OCI-LY1 (cell line): Measurements from ENCODE around the gene M1AP.

Source experiments
- EZH2 ChIP-seq: fragments of 200-600 bp; sonication (generic), shearing (Covaris generic); IDR thresholded peaks from 2 replicates; pipeline ENCODE4 v1.8.0; 2017; ENCODE audit warnings: borderline replicate concordance, mixed run types, mild to moderate bottlenecking, antibody characterized with exemption, low read length, moderate library complexity, mixed read lengths
- TF ChIP-seq, protein P1 (sequence below): fragments of 200-600 bp; sonication (generic), shearing (Covaris generic); IDR thresholded peaks from 2 replicates; pipeline ENCODE4 v1.5.1; 2017; ENCODE audit warnings: mild to moderate bottlenecking, antibody characterized with exemption, low read length, moderate library complexity, mixed read lengths

DNA sequence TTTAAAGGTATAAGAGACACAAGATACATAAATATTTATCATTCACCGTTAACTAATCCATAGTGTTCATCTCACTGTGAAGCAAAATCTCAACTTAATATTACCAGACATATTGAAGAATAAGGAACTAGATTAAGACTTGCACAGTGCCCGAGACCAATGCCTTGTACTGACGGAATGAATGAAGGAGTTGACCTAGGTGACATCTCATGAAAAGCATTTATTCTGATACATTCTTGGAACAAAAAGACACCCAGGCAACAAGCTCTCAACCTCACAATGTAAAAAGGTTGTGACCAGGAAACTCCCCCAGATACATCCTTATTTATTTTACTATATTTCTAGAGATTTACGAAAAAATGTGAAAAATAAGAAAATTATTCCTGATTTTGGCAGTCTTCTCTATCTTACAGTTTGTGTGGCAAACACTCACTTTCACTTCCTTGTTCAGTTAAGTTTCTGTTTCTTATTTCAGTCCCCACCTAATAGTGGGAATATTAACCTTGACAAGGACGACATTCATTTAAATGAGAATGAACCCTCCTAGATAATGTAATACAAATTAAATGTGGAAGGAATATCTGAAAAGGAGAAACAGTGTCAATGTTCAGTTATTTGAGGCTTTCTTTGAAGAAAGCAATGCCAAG, 28.4 kb downstream of the M1AP start:
- TF ChIP-seq, protein P1, sequence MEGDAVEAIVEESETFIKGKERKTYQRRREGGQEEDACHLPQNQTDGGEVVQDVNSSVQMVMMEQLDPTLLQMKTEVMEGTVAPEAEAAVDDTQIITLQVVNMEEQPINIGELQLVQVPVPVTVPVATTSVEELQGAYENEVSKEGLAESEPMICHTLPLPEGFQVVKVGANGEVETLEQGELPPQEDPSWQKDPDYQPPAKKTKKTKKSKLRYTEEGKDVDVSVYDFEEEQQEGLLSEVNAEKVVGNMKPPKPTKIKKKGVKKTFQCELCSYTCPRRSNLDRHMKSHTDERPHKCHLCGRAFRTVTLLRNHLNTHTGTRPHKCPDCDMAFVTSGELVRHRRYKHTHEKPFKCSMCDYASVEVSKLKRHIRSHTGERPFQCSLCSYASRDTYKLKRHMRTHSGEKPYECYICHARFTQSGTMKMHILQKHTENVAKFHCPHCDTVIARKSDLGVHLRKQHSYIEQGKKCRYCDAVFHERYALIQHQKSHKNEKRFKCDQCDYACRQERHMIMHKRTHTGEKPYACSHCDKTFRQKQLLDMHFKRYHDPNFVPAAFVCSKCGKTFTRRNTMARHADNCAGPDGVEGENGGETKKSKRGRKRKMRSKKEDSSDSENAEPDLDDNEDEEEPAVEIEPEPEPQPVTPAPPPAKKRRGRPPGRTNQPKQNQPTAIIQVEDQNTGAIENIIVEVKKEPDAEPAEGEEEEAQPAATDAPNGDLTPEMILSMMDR: no peak
- no peak for TF ChIP-seq EZH2
